ENCODE measurements around the gene AUTS2.

AUTS2 gene

GRCh38 chr7:69893906-69894305 is 295.6 kb downstream of the AUTS2 start:
- DNase-seq (ENCODE audit: low read depth) = no peak

- no peak for DNase-seq (ENCODE audit: low read depth)
These were observed 297.2 kb downstream of the AUTS2 start for GRCh38 chr7:69895446-69895845.

- DNase-seq (ENCODE audit: low read depth) = no peak
These were observed 297.8 kb downstream of the AUTS2 start for GRCh38 chr7:69896121-69896520.

GRCh38 chr7:69898189-69898588 is 299.9 kb downstream of the AUTS2 start:
- DNase-seq (ENCODE audit: low read depth) = no peak

GRCh38 chr7:69903410-69903809 is 305.1 kb downstream of the AUTS2 start:
- DNase-seq (ENCODE audit: low read depth) = no peak

- no peak for DNase-seq (ENCODE audit: low read depth)
These were observed 308.2 kb downstream of the AUTS2 start for GRCh38 chr7:69906283-69906995.

GRCh38 chr7:69907720-69908119 is 309.4 kb downstream of the AUTS2 start:
- DNase-seq (ENCODE audit: low read depth) = no peak

GRCh38 chr7:69908454-69908853 is 310.2 kb downstream of the AUTS2 start:
- no peak for DNase-seq (ENCODE audit: low read depth)

- DNase-seq (ENCODE audit: low read depth) = no peak
These were observed 311.9 kb downstream of the AUTS2 start for GRCh38 chr7:69910150-69910549.

GRCh38 chr7:69911337-69911736 is 313.1 kb downstream of the AUTS2 start:
- no peak for DNase-seq (ENCODE audit: low read depth)

GRCh38 chr7:69912141-69912540 is 313.9 kb downstream of the AUTS2 start:
- no peak for DNase-seq (ENCODE audit: low read depth)

- no peak for DNase-seq (ENCODE audit: low read depth)
These were observed 314.6 kb downstream of the AUTS2 start for GRCh38 chr7:69912846-69913245.

GRCh38 chr7:69919426-69920111 is 321.3 kb downstream of the AUTS2 start:
- no peak for DNase-seq (ENCODE audit: low read depth)

- DNase-seq (ENCODE audit: low read depth) = no peak
These were observed 322.5 kb downstream of the AUTS2 start for GRCh38 chr7:69920797-69921196.

- DNase-seq (ENCODE audit: low read depth) = no peak
These were observed 323.9 kb downstream of the AUTS2 start for GRCh38 chr7:69922026-69922803.

GRCh38 chr7:69927461-69927860 is 329.2 kb downstream of the AUTS2 start:
- no peak for DNase-seq (ENCODE audit: low read depth)

GRCh38 chr7:69928621-69929020 is 330.3 kb downstream of the AUTS2 start:
- no peak for DNase-seq (ENCODE audit: low read depth)

- DNase-seq (ENCODE audit: low read depth) = no peak
These were observed 331.3 kb downstream of the AUTS2 start for GRCh38 chr7:69929622-69930021.

GRCh38 chr7:69932034-69932628 is 333.9 kb downstream of the AUTS2 start:
- no peak for DNase-seq (ENCODE audit: low read depth)

GRCh38 chr7:69934144-69934903 is 336.0 kb downstream of the AUTS2 start:
- DNase-seq (ENCODE audit: low read depth) = no peak

GRCh38 chr7:69935107-69935506 is 336.8 kb downstream of the AUTS2 start:
- no peak for DNase-seq (ENCODE audit: low read depth)

- DNase-seq (ENCODE audit: low read depth) = no peak
These were observed 338.8 kb downstream of the AUTS2 start for GRCh38 chr7:69937097-69937496.

Data from stimulated activated CD8-positive, alpha-beta memory T cell treated with anti-CD3 and anti-CD28 coated beads, Interleukin-4, amount 100 ng/mL, for 24 hours (primary cell).